Fibroblast of lung (primary cell): ENCODE measurements around the gene CLCNKB.
"Not testable (repeated sequence)": the region's sequence is repeated elsewhere in the genome, so short reads cannot be mapped to it uniquely, and the experiment has no call there.

Source experiments
- CTCF ChIP-seq, 2 donors: IDR thresholded peaks in 1 of 2; conservative IDR thresholded peaks in 1 of 2; 1 replicate in 1 of 2; 2 replicates in 1 of 2; pipeline ENCODE4 v1.5.1; 2011 to 2012; ENCODE audit warnings: low read length in 2 of 2, control low read depth in 1 of 2, inconsistent platforms in 1 of 2, low read depth in 1 of 2, mild to moderate bottlenecking in 1 of 2
- EZH2 ChIP-seq: IDR thresholded peaks from 2 replicates; pipeline ENCODE4 v1.5.1; 2012; ENCODE audit warnings: low read length, control low read depth, mild to moderate bottlenecking; ENCODE audit errors: missing control alignments

GRCh38 chr1:16033103-16033632 is 10.4 kb upstream of the CLCNKB start:
- not testable (repeated sequence) for TF ChIP-seq EZH2; CTCF (conservative IDR thresholded peaks at IDR 0.05 in 1 of 2, IDR thresholded peaks at IDR 0.05 in 1 of 2; ENCODE audit: low read depth in 1 of 2, low read length in 2 of 2)
